ENCODE data around the gene CCDC192.
"Not testable (repeated sequence)": the region's sequence is repeated elsewhere in the genome, so short reads cannot be mapped to it uniquely, and the experiment has no call there.

CCDC192 gene

GRCh38 chr5:127707209-127707608, 4.0 kb downstream of the CCDC192 start:
- TF ChIP-seq CTCF (IDR thresholded peaks at IDR 0.05; ENCODE audit: control insufficient read depth, insufficient read depth, low read depth, low read length, missing control alignments): no peak
- DNase-seq (ENCODE audit: low read depth): no peak
- H3K4me3 ChIP-seq (ENCODE audit: control insufficient read depth, low read depth, low read length): no peak overlapping the region

GRCh38 chr5:127713083-127713482, 9.9 kb downstream of the CCDC192 start:
- DNase-seq (ENCODE audit: low read depth); H3K4me3 ChIP-seq (ENCODE audit: control insufficient read depth, low read depth, low read length): not testable (repeated sequence)

- DNase-seq (ENCODE audit: low read depth): no peak
- H3K4me3 ChIP-seq (ENCODE audit: control insufficient read depth, low read depth, low read length): no peak overlapping the region
- TF ChIP-seq CTCF (IDR thresholded peaks at IDR 0.05; ENCODE audit: control insufficient read depth, insufficient read depth, low read depth, low read length, missing control alignments): no peak
Observed at GRCh38 chr5:127718181-127718580, 15.0 kb downstream of the CCDC192 start.

GRCh38 chr5:127723571-127723970, 20.4 kb downstream of the CCDC192 start:
- TF ChIP-seq CTCF (IDR thresholded peaks at IDR 0.05; ENCODE audit: control insufficient read depth, insufficient read depth, low read depth, low read length, missing control alignments): no peak
- no peak overlapping the region for H3K4me3 ChIP-seq (ENCODE audit: control insufficient read depth, low read depth, low read length)
- DNase-seq (ENCODE audit: low read depth): no peak

- DNase-seq (ENCODE audit: low read depth): no peak
- no peak overlapping the region for H3K4me3 ChIP-seq (ENCODE audit: control insufficient read depth, low read depth, low read length)
- TF ChIP-seq CTCF (IDR thresholded peaks at IDR 0.05; ENCODE audit: control insufficient read depth, insufficient read depth, low read depth, low read length, missing control alignments): no peak
Observed at GRCh38 chr5:127725673-127726072, 22.5 kb downstream of the CCDC192 start.

- no peak for DNase-seq (ENCODE audit: low read depth)
- H3K4me3 ChIP-seq (ENCODE audit: control insufficient read depth, low read depth, low read length): no peak overlapping the region
- no peak for TF ChIP-seq CTCF (IDR thresholded peaks at IDR 0.05; ENCODE audit: control insufficient read depth, insufficient read depth, low read depth, low read length, missing control alignments)
Observed at GRCh38 chr5:127732963-127733362, 29.8 kb downstream of the CCDC192 start.

GRCh38 chr5:127739348-127739747, 36.2 kb downstream of the CCDC192 start:
- not testable (repeated sequence) for H3K4me3 ChIP-seq (ENCODE audit: control insufficient read depth, low read depth, low read length); DNase-seq (ENCODE audit: low read depth)

- H3K4me3 ChIP-seq (ENCODE audit: control insufficient read depth, low read depth, low read length): no peak overlapping the region
- DNase-seq (ENCODE audit: low read depth): no peak
- no peak for TF ChIP-seq CTCF (IDR thresholded peaks at IDR 0.05; ENCODE audit: control insufficient read depth, insufficient read depth, low read depth, low read length, missing control alignments)
Observed at GRCh38 chr5:127739807-127740384, 36.7 kb downstream of the CCDC192 start.
